Tibial nerve (tissue), 4 donors: ENCODE measurements around the gene PTDSS2. TPM values are rescaled to one million over a fixed set of nuclear protein-coding genes. Genes with fewer than 3 reads are reported as not detected.
"Not testable (repeated sequence)": the region's sequence is repeated elsewhere in the genome, so short reads cannot be mapped to it uniquely, and the experiment has no call there.

Source experiments
- DNase-seq, 2 donors: peaks; one replicate each; pipeline ENCODE4 v3.0.0-alpha.2; 2019; ENCODE audit warnings: low spot score in 2 of 2
- H3K27ac ChIP-seq, 4 donors: fragments of 200-600 bp; sonication (generic) in 3 of 4; one replicate each; pipeline ENCODE4 v1.5.1; 2017 to 2019; ENCODE audit warnings: mild to moderate bottlenecking in 1 of 4
- H3K27me3 ChIP-seq, 2 donors: fragments of 200-600 bp; sonication (generic) in 1 of 2; one replicate each; pipeline versions ENCODE4 v1.5.1 to v1.6.0; 2017 to 2019
- H3K36me3 ChIP-seq, 3 donors: fragments of 200-600 bp; sonication (generic); one replicate each; pipeline ENCODE4 v1.5.1; 2018 to 2019
- H3K4me1 ChIP-seq, 4 donors: fragments of 200-600 bp; sonication (generic) in 3 of 4; one replicate each; pipeline ENCODE4 v1.5.1; 2017 to 2019
- H3K4me3 ChIP-seq, 4 donors: fragments of 200-600 bp; sonication (generic) in 3 of 4; one replicate each; pipeline ENCODE4 v1.5.1; 2017 to 2019; ENCODE audit warnings: mild to moderate bottlenecking in 1 of 4, moderate library complexity in 1 of 4
- H3K9me3 ChIP-seq, 4 donors: fragments of 200-600 bp; sonication (generic) in 3 of 4; one replicate each; pipeline ENCODE4 v1.5.1; 2017 to 2019
- EP300 ChIP-seq, 2 donors: sonication (generic); formaldehyde crosslinking; IDR thresholded peaks; one replicate each; pipeline ENCODE4 v1.6.1; 2017; ENCODE audit warnings: antibody characterized with exemption in 2 of 2, mild to moderate bottlenecking in 1 of 2
- POLR2A ChIP-seq, 2 donors: fragments of 450-650 bp; IDR thresholded peaks; one replicate each; pipeline ENCODE4 v1.6.1; 2017; ENCODE audit warnings: antibody characterized with exemption in 2 of 2, mild to moderate bottlenecking in 2 of 2, moderate library complexity in 2 of 2
- WGBS, 2 donors: methylation state at CpG; one replicate each; pipeline ENCODE4 v1.1.5; 2018; 5-methylcytosine and 5-hydroxymethylcytosine counted together
- total RNA-seq, 4 donors: library from RNA; depleted of rRNA; stranded (reverse); fragments of >200 nt; gene quantifications; one replicate each; pipeline ENCODE4 v1.1.0, GENCODE V29; 2016
- TF ChIP-seq, protein P1 (sequence below), 5 experiments: fragments of 200-600 bp in 3 of 5; fragments of 450-650 bp in 2 of 5; sonication (generic) in 3 of 5; IDR thresholded peaks; one replicate each; pipeline ENCODE4 v1.5.1; 2016 to 2019; ENCODE audit warnings: antibody characterized with exemption in 5 of 5, mild to moderate bottlenecking in 3 of 5, moderate library complexity in 2 of 5

The PTDSS2 gene
- total RNA-seq, 4 donors from 2014 or later: 54.2 to 100 (median 63.9) TPM

DNA sequence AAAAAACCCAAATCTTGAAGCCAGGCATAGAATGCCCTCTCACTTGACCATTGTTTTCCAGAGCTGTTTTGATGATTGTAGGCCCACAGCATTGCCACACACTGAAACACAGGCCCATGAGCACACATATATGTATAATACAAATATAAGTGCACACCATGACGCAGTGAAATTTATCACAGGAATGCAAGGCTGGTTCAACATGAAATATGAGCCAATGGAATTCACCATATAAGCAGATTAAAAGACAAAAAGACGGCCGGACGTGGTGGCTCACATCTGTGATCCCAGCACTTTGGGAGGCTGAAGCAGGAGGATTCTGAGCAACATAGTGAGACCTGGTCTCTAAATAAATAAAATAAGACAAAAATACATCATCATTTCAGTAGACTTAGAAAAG, 66.3 kb downstream of the PTDSS2 start:
- peaks cover 0 to 18% (median 0%) of the 10 kb centered on the region in 4 donors for H3K9me3 ChIP-seq
- no peak overlapping the region for H3K27ac ChIP-seq
- DNase-seq: no peak
- TF ChIP-seq, protein P1, sequence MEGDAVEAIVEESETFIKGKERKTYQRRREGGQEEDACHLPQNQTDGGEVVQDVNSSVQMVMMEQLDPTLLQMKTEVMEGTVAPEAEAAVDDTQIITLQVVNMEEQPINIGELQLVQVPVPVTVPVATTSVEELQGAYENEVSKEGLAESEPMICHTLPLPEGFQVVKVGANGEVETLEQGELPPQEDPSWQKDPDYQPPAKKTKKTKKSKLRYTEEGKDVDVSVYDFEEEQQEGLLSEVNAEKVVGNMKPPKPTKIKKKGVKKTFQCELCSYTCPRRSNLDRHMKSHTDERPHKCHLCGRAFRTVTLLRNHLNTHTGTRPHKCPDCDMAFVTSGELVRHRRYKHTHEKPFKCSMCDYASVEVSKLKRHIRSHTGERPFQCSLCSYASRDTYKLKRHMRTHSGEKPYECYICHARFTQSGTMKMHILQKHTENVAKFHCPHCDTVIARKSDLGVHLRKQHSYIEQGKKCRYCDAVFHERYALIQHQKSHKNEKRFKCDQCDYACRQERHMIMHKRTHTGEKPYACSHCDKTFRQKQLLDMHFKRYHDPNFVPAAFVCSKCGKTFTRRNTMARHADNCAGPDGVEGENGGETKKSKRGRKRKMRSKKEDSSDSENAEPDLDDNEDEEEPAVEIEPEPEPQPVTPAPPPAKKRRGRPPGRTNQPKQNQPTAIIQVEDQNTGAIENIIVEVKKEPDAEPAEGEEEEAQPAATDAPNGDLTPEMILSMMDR (IDR thresholded peaks at IDR 0.05): no peak
- TF ChIP-seq POLR2A (IDR thresholded peaks at IDR 0.05): no peak
- TF ChIP-seq EP300 (IDR thresholded peaks at IDR 0.05): no peak
- peaks cover 0 to 7% (median 0%) of the 10 kb centered on the region in 4 donors for H3K4me1 ChIP-seq
- no peaks in the 10 kb centered on the region for H3K27me3 ChIP-seq
- WGBS, 2 donors: 93% methylated on average over 4 of the region's 4 CpGs
- H3K36me3 ChIP-seq: peaks cover 0 to 51% (median 0%) of the 10 kb centered on the region in 3 donors
- no peak overlapping the region for H3K4me3 ChIP-seq

DNA sequence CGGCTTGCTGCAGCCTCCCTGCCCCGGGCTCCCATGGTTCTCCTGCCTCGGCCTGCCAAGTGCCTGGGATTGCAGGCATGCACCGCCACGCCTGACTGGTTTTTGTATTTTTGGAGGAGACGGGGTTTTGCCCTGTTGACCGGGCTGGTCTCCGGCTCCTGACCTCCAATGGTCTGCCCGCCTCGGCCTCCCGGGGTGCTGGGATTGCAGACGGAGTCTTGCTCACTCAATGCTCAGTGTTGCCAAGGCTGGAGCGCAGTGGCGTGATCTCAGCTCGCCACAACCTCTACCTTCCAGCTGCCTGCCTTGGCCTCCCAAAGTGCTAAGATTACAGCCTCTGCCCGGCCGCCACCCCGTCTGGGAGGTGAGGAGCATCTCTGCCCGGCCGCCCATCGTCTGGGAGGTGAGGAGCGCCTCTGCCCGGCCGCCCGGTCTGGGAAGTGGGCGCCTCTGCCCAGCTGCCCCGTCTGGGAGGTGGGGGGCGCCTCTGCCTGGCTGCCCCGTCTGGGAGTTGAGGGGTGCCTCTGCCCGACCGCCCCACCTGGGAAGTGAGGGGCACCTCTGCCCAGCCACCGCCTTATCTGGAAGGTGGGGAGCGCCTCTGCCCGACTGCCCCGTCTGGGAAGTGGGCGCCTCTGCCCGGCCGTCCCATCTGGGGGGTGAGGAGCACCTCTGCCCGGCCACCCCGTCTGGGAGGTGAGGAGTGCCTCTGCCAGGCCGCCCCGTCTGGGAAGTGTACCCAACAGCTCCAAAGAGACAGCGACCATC, 67.0 kb downstream of the PTDSS2 start:
- not testable (repeated sequence) for H3K4me3 ChIP-seq, H3K4me1 ChIP-seq, DNase-seq, H3K27me3 ChIP-seq
- 92 to 94% methylated on average over 40 to 43 of the region's 43 CpGs for WGBS, 2 donors
- H3K36me3 ChIP-seq: peaks cover 0 to 44% (median 0%) of the 10 kb centered on the region in 3 donors
- peak overlapping the region in 1 of 4 donors; percentile 82 for H3K27ac ChIP-seq
- H3K9me3 ChIP-seq: peaks cover 0 to 18% (median 0%) of the 10 kb centered on the region in 4 donors

DNA sequence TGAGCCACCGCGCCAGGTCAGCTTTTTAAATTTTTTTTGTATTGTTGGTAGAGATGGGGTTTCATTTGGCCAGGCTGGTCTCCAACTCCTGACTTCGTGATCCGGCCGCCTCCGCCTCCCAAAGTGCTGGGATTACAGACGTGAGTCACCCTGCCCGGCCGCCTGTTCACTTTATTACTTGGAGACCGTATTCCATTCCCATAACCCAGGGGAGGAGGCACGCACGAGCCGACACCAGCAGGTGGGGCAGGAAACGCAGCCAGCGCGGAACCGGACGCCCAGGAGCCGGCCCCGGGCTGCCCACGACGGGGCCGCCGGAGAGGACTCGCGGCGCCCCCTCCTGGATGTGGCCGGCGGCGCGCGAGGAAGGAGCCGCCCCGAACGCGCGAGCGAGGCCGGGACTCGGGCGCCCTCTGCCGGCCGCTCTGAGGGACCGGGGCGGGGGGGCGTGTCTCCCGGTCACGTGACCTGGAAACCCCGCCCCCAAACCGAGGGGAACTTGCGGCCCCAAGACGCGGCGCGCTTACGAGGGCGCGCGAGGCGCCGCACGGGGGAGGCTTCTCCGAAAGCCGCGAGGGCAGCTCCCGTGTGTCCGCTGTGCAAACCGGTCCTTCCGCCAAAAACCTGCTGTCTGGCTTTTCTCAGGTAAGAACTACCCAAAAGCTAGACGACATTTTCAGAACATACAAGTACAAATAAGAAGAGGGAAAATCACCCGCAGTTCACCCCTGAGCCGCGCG, 68.6 kb downstream of the PTDSS2 start:
- Histone ChIP-seq H3K4me1 (peaks cover 0 to 7% (median 0%) of the 10 kb centered on the region in 4 donors), H3K27me3 (no peaks in the 10 kb centered on the region), H3K27ac (peak overlapping the region; percentile 19 to 82 (median 55)), H3K9me3 (peaks cover 0 to 18% (median 0%) of the 10 kb centered on the region in 4 donors), H3K4me3 (peak overlapping the region; percentile 1 to 37 (median 22)), H3K36me3 (peaks cover 0 to 29% (median 0%) of the 10 kb centered on the region in 3 donors)
- TF ChIP-seq EP300 (IDR thresholded peaks at IDR 0.05): peak in 1 of 2 donors; percentile 64
- peak in 1 of 2 donors; percentile 38 for TF ChIP-seq POLR2A (IDR thresholded peaks at IDR 0.05)
- TF ChIP-seq, protein P1 (IDR thresholded peaks at IDR 0.05): peak; percentile 99 to 100 (median 100)
- peak; percentile 75 to 77 for DNase-seq
- 9 to 13% methylated on average over 44 to 71 of the region's 74 CpGs for WGBS, 2 donors

DNA sequence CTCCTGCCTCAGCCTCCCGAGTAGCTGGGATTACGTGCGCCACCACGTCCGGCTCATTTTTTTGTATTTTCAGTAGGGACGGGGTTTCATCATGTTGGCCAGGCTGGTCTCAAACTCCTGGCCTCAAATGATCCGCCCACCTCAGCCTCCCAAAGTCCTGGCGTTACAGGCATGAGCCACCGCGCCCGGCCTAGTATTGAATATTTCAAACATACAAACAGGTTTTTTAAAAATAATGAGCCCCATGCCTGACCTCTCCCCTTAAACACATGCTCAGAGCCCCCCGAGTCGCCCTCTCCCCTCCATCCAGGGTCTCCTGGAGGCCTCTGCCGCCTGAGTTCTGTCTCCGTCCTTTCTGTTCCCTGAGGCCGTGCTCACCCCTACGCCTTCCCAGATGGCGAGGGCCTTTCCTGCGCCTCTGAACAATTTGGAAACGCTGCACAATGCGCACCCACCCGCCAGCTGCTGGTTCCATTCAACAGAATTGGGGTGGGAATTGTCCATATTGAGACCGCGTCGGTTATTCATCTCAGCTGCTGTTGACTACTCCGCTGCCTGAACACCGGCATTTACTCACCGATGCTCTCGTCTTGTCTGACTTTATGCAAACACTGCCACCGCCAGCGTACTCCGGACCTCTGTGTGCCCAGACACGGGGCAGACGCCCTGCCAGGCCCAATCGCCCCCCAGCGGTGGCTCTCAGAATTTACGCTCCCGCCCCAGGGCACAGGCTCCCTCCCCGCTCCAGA, 70.5 kb downstream of the PTDSS2 start:
- no peak overlapping the region for H3K27ac ChIP-seq
- 88 to 89% methylated on average over 39 of the region's 39 CpGs for WGBS, 2 donors
- DNase-seq: no peak
- H3K36me3 ChIP-seq: peaks cover 0 to 9% (median 0%) of the 10 kb centered on the region in 3 donors
- H3K4me1 ChIP-seq: peaks cover 0 to 7% (median 0%) of the 10 kb centered on the region in 4 donors
- TF ChIP-seq POLR2A (IDR thresholded peaks at IDR 0.05) (no peak), EP300 (IDR thresholded peaks at IDR 0.05) (no peak)
- TF ChIP-seq, protein P1 (IDR thresholded peaks at IDR 0.05): no peak
- peaks cover 0 to 18% (median 0%) of the 10 kb centered on the region in 4 donors for H3K9me3 ChIP-seq
- no peak overlapping the region for H3K4me3 ChIP-seq
- no peaks in the 10 kb centered on the region for H3K27me3 ChIP-seq

DNA sequence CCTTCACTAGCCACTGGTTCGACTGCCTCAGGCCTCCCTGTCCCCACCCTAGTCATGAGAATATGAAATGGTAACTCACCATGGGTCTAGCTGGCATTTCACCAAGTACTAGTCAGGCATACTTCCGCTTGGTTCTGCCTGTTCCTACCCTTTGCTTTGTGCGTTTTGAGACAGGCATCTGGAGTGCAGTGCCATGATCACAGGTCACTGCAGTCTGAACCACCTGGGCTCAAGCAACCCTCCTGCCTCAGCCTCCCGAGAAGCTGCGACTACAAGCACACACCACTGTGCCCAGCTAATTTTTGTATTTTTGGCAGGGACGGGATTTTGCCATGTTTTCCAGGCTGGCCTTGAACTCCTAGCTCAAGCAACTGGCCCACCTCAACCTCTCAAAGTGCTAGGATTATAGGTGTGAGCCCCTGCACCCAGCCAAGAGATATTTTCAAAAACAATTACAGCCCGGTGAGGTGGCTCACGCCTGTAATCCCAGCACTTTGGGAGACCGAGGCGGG, 71.2 kb downstream of the PTDSS2 start:
- 89 to 91% methylated on average over 10 of the region's 10 CpGs for WGBS, 2 donors
- no peak for DNase-seq
- Histone ChIP-seq H3K36me3 (peaks cover 0 to 4% (median 0%) of the 10 kb centered on the region in 3 donors), H3K27ac (no peak overlapping the region), H3K4me3 (no peak overlapping the region), H3K4me1 (peaks cover 0 to 7% (median 0%) of the 10 kb centered on the region in 4 donors), H3K27me3 (no peaks in the 10 kb centered on the region), H3K9me3 (peaks cover 0 to 11% (median 0%) of the 10 kb centered on the region in 4 donors)
- TF ChIP-seq, protein P1 (IDR thresholded peaks at IDR 0.05): no peak
- TF ChIP-seq POLR2A (IDR thresholded peaks at IDR 0.05) (no peak), EP300 (IDR thresholded peaks at IDR 0.05) (no peak)
